GM12892 (cell line): Measurements from ENCODE around the gene SUCO.

ENCODE experiments used
- POLR2A ChIP-seq: IDR thresholded peaks from 2 replicates; pipeline ENCODE4 v1.6.1; 2011; ENCODE audit warnings: low read depth, low read length, control low read depth
- POLR2AphosphoS5 ChIP-seq: IDR thresholded peaks from 2 replicates; pipeline ENCODE4 v1.6.1; 2011; ENCODE audit warnings: low read depth, low read length, control low read depth
- TAF1 ChIP-seq: IDR thresholded peaks from 2 replicates; pipeline ENCODE4 v1.6.1; 2011; ENCODE audit warnings: low read depth, mild to moderate bottlenecking, control low read depth, low read length, borderline replicate concordance

DNA sequence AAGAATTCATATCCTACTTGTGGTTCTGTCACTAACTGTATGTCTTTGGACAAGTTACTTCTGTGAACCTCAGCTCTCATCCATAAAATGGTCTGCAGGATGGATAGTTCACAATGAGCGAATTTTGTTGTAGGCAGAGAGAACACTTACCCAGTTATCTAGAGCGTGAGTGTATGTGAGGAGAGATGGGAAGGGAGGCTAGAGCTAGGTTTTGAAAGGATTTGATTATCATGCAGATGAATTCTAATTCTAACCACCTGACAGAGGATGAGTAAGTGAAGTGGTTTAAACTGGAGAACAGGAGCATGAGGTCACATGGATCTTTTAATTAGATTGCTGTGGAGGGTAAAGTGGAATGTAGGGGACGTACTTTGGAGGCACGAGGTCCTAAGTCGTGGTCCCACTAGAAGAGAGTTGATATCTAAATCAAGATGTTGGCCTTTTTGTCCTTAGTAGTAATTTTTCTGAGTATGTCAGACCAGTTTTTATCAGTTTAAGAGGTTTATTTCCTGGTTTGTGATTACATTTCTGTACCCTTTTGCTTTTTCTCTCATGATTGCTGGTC is 5.0 kb downstream of the SUCO start:
- TF ChIP-seq TAF1 (no peak), POLR2AphosphoS5 (no peak), POLR2A (no peak)
